HG03354 (cell line): ENCODE results near the gene CHN1.

Experiments used
- ATAC-seq: cut with Tn5 transposase; IDR thresholded peaks from one replicate; pipeline ENCODE4 v1.9.1; 2021; ENCODE audit warnings: mild to moderate bottlenecking; ENCODE audit not compliant: unreplicated experiment, poor library complexity, severe bottlenecking

Gene CHN1

DNA sequence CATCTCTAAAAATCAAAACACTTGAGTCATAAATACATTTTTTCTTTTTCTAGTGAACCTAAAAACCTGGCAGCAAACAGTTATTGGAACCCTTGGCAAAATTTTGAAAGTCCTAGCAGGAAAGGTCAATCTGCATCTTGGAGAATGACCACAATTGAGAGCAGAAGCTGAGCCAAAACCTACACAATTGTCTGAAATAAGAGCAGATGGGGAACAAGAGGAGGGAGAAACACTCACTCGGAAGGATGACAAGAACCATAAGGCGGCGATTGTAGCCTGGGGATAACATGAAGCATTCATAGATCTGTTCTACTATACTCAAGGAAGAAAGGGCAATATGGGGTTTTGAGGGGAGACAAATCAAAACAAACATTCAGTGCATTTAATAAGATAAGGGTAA is 117.0 kb downstream of the CHN1 start:
- no peak for ATAC-seq

DNA sequence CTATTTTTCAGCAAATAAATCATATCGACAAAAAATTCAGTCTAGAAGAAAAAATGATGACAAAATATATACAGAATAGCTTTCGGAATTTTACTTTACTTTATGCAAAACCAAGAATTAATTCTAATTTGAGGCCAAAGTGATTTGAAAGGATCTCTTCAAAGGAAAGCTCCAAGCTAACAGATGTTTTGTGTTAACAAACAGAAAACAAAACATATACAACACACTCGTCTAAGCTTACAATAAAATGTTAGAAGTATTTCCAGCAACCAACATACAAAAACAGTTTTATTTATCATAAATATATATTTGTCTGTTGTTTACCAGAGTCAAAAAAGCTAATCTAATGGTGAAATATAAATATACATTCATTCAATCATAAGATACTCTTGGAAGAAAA is 122.8 kb downstream of the CHN1 start:
- no peak for ATAC-seq

DNA sequence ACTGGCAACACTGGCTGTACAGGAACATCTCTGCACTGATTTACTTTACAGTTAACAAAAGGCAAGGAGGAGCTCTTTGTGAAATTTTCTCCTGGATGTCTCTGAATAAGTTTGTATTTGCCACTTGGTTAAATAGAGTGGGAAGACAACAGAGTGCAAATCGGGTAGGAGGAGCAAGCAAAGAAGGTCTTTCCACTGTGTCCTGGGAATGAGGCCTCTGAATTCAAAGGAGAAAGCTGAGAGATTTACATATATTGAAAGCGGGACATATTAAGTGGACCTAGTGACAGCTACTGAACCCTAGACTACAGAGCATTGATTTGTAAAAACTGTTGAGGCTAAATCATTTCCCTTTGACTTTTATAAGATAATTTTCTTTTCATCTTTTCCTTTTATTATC is 123.5 kb downstream of the CHN1 start:
- no peak for ATAC-seq

DNA sequence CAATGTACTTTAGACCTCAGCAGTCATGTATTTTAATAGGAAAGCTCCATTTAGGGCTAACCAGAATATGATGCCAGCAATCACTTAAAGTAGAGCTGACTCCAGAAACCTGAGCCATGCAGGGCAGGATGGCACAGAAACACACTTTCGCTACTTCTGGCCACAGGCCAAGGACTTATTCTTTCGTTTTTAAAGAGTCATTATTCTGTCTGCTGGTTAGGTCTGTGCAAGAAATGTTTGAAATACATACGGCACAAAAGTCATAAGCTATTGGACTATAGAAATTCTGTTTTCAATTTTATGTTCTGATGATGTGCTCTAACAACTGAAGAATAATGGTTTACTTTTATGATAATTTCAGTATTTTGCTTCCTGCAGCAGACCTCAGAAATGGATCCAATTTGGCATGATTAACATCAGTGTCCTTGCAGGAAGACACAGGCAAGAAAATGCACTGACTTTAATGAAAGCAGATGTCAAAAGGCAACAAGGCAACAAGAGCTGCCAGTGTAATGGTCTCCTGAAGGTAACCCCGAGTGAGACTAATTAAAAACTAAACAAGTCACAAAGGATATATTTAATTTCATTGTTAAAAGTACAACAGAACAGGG is 126.5 kb downstream of the CHN1 start:
- ATAC-seq = no peak

DNA sequence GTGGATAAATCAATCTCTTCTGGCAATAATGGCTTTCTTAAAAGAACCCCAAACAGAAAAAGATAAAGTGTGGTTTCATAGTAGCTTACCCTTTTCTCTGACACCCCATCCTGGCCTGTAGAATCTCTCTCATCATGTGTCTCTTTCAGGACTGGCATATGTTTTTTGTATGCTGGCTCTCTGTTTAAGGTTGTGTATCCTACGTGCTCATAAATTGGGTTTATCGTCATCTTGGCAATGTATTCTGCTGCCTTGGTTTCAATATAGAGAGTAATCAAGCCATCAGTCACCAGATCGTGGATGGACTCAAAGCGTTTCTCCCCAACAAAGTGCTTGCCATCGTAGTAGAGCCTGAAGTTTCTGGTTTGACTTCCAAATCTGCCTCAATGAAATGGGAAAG is 127.4 kb downstream of the CHN1 start:
- no peak for ATAC-seq

DNA sequence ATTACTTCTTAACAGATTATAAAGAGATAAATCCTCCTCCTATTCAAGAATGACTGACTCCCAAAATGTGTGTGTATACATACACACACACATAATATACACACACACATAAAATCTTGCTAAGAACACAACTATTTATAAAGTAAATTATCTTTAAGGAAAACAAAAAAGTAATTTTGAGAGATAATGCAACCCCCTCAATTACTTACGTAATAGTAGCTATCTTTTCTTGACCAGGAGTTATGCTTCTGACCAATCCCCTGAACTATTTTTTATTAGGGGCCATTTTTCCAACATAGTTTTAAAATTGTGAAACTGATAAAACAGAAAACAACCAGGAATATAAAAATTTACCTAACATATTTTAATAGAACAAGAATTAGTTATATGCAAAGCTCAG is 127.9 kb downstream of the CHN1 start:
- ATAC-seq = no peak

DNA sequence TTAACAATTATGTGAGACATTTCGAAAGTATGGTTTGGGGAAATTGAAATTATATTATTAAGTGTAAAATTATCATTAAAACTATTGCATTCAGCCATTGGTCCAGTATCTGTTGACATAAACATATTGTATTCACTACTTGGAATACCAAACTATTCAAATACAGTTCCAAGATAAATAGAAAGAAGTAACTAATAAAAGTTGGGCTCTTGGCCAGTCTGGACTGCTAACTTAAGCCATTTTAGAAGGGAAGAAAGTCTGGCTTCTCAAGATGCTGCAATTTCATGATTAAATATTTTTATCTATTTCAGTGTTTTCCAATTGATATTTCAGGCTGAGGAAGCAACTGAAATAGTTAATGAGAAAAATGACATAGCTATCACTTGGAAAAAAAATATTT is 131.1 kb downstream of the CHN1 start:
- ATAC-seq = no peak

DNA sequence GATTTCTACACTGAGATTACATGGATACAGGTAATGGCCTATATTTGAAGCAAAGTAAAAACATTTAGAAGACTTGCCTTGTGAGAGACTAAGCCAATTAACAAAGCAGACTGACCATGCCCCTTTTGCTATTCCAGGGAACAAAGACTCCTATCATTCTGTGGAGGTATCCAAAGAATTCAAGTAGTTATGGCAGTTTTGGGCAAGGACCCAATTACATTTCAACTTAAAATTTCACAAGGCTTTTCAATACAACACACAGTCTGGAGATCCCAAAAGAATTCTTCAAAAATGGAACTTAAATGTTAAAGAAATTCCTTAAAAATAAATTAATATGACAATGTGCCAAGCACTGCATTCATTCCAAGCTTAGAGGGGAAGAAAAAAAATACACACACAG is 131.7 kb downstream of the CHN1 start:
- no peak for ATAC-seq

DNA sequence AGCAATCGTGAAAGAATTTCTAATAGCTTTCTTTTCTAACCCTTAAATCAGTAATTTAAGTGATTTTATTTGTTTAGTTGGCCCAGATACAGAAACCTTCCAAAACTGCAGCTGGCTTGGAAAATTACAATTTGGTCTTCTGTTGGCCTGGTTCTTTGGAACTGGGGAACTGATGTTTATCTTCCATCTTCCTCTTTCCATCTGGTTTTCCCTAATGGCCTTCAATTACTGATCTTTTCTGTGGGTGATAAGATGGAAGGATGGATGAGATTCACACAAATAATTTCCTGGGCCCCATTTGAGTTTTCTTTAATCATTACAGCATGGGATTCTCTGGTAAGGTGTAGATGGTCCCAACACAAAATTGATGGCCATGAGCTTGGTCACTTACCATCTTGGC is 134.4 kb downstream of the CHN1 start:
- no peak for ATAC-seq

DNA sequence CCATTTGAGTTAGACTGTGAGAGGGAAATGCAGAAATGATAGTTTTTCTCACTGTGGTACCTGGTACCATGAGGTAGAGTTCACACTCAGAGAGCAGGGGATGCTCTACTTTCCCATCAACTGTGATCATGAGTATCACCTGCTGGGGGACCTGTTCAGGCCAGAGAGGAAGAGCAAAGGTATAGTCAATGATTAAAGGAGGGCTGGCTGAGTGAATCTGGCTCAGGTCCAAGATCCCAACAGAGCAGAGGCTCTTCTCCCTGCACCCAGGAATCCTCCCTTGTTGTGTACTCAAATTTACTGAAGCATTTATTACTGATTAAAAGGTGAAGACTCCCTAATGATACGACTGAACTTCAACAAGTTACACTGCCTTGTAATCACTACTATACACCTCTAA is 136.3 kb downstream of the CHN1 start:
- ATAC-seq = no peak

DNA sequence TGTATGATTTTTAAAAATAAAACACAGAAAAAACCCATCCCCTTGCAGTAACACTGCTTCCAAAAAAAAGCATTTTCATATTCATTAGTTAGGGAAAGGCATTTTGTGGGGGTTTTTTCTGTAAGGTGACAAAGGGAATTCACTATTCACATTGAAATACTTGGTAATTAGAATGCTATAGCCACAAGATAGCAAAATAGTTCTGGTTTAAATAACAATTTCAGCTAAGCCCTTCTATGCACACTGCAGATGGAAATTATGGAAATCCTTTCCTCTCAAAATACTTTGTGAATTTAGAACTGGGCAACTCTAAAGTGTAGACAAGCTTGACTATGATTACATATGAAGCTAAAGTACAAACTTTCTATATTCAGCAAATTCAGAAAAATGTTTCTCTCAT is 138.8 kb downstream of the CHN1 start:
- no peak for ATAC-seq

DNA sequence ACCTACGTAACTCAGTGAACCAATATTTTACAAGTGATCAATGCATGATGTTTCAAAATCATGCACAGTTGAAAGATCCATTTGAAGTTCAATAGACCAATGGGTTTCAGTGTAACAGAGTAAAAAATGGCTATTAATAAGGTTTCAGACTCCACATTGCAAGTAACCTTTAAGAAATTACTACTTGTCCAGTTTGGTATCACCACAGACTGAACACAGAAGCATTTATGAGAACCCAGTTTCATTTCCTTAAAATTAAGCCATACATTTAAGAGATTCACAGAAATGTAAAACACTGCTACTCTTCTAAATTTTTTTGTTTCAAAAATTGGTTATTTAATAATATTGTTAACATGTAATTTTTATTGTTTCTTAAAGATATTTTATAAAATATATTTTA is 142.0 kb downstream of the CHN1 start:
- ATAC-seq = no peak

DNA sequence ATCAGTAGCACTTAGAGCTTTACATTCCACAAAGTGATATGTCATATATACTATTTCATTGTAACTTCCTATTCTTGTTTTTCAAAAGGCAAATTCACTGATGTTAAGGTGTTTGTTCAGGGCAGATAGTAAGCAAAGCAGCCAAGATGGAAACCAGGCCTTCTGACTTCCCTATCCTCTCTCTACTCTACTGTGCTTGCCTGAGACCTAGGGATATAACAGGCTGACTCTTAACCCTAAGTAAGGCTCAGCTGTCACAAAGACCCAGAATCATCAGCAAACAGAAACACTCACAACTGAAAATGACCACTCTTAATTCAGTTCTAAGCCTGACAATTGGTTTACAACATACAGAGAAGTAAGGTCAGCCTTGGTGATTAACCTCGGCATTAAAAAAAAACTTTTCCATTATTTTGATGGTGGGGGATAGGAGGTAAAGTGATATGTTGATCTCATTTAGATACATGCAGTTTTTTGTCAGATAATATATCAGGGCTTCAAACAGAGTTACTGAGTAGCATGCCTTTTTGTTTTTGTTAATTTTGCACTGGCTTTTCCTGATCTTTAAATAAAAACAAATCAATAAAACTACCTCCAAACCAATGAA is 145.5 kb downstream of the CHN1 start:
- ATAC-seq = no peak

DNA sequence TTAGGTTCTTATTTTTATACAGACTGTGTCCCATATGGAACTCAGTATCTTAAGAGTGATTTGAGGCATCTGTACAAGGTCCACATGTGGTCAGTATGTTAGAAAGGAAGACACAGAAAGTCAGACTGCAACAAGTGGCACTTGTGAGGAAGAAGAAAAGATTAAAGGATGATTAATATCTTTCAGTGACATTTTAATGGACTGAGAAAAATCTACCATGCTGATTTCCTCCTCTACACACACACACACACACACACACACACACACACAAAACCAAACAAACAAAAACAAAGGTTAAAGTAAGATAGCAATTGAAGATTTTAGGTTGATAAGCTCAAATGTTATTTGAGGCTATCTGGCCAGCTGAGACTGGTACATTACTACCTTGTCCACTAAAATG is 146.4 kb downstream of the CHN1 start:
- no peak for ATAC-seq

DNA sequence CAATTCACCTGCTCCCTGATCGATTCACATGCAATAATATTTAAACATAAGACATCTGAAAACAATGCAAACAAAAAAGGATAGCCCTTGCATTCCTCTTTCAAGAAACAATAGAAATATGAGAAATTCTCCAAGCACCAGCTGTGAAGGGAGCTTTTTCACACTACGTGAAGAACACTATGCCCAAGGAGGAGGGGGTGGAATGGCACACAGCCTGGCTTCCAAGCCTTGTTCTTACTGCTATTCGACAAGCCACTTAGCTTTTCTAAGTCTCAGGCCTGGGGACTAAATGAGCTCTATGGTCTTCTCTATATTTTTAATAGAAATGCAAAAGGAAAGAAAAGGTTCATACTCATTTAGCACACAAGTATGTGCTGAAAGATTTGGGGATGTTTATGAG is 148.7 kb downstream of the CHN1 start:
- ATAC-seq = no peak

DNA sequence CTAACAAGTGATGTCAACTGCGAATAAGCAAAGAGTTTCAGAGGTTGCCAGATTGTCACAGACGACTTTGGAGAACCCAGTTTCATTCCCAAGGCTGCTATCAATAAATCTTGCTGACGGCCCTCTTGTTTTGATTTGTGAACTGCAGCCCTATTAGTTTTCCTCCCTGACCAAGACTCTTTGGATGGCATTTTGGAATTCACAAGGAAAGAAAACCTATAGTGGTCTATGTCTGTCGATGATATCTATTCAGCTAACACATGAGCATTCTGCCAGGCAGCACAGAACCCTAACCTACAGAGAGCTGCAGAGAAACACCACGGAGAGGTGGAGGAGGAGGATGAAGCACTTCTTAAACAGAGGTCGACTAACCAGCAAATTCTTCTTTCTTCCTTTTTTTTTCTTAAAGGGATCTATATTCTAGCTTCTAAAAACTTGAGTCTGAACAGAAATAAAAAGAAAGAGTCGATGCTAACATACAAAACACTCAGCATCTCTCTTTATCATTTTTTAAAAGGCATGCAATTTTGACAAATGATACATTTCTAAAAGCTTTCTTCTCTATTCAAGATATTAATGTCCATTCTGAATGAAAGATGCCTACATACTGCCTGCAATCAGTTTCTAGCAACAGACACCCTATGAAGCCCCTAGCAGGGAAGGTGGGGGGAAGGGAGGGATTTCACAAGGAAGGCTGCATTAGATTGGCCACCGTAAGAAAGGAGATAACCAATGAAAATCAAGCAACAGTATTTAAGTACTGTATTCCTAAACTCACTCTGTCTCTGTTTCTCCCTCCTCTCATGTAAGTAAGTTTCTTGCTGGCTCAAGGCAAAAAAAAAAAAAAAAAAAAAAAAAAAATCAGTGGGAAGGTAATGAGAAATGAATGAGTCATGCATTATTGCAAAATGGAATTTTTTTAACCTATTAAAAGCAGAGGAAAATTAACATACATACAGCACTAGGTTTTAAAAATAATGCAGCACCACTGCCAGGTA is 157.9 kb downstream of the CHN1 start:
- ATAC-seq = no peak

DNA sequence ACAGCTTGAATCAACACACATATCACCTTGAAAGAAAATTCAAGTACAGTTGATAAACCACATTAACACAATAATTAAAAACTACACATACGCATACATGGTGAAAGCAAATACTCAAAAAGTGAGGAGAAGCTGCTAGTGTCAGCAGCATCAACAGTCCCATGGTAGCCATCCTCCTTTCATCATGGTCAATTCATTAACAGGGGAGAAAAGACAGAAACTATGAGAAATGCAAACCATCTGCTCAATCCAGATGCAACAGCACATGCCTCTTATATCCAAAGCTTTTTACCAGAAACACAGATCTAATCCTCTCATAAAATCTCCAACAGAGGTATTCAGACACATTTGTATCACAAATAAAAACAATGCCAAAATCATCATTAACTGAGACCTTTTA is 159.0 kb downstream of the CHN1 start:
- ATAC-seq = no peak

DNA sequence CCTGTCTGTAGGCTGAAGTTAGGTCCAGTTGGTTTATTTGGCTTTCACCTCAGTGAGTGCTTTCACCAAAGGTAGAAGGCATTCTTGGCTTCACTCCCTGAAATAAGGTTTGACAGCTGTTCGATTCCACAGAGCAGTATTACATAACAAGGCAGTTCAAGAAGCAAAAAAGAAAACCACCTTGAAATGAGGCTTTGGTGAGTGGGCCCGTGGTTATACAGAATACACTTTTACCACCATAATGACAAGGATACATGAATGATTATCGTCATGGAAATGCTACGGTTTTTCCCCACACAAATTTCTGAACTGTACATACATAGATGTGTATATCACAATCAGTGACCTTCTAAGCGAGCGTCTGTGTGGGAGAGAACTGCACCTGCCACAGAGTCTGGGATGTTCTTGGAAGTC is 160.9 kb downstream of the CHN1 start:
- no peak for ATAC-seq

DNA sequence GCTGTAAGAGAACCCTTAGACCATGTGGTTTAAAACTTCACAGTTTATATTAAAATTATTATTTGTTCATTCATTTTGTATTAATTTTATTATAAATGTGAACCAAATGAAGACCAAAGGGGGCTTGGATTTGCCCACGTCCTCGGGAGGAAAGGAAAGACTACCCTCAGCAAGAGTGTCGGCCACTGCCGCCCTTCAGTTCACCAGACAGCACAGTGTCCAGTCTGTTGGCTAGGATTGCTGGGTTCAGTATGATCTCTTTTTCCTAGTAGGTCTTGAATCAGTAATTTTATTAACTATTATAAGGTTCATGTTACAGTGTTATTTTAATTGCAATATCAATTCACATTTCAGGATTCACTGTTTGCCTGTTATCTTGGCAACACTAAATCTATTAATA is 162.7 kb downstream of the CHN1 start:
- ATAC-seq = no peak

DNA sequence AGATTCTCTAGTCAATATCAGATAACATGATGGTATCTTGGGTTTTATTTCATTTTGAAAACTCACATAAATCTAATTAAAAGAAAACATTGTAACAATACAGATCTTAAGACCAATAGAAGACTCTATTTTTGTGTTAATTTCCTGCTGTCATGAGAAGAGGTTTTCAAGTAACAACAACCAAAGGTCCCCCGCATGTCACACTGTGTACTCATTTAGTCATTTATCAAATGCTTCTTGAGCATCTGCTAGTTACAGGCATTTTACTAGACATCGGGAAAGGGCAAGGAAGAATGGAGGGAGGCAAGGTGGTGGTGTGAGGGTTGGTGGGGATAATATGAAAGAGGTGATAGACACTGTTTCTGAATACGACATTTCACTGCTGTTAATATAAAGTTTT is 163.2 kb downstream of the CHN1 start:
- no peak for ATAC-seq

DNA sequence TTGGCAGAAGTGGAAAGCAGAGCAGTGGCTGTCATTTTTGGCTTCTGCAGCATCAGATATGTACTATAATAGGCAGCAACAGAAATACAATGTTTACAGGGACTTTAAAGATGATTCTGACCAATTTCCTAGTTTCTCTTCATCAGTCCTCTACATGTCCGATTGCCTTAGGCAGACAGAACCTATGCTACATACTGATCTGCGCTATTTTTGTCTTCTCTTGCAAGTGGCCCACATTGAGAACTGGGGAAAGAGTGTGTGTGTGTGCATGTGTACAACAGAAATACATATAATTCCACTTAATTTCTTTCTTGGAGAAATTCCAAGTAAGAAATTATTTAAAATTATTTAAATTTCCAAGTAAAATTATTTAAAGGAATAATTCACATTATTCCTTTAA is 163.8 kb downstream of the CHN1 start:
- ATAC-seq = no peak
